Stimulated activated CD4-positive, alpha-beta T cell treated with anti-CD3 and anti-CD28 coated beads, Interleukin-4, amount 100 ng/mL, for 1 hour (primary cell): ENCODE results near the gene DIO1.
A peak's percentile ranks its signal among the peaks of the same experiment; 100 is the strongest.

Source experiments
- DNase-seq: peaks from one replicate; pipeline ENCODE4 v3.0.0-alpha.2; 2020

DIO1 gene

GRCh38 chr1:53943490-53944043, 49.6 kb downstream of the DIO1 start:
- no peak for DNase-seq

- no peak for DNase-seq
Observed at GRCh38 chr1:53944469-53945182, 50.6 kb downstream of the DIO1 start.

GRCh38 chr1:53945183-53945432, 51.1 kb downstream of the DIO1 start:
- DNase-seq: no peak

GRCh38 chr1:53945433-53946251, 51.7 kb downstream of the DIO1 start, which contains the start of gene IFT25:
Gene IFT25, minus strand, starts transcription at chr1:53945699. Its CDS starts 5,617 bp downstream, at chr1:53940082.
- DNase-seq: peak; percentile 99

- peak; percentile 68 for DNase-seq
Observed at GRCh38 chr1:53946252-53947171, 52.5 kb downstream of the DIO1 start, which contains the start of gene LRRC42. Gene LRRC42, plus strand, starts transcription at chr1:53946350. Its CDS starts 5,650 bp downstream, at chr1:53952000.

- DNase-seq: no peak
Observed at GRCh38 chr1:53947172-53947907, 53.4 kb downstream of the DIO1 start.

- DNase-seq: no peak
Observed at GRCh38 chr1:53948291-53948690, 54.3 kb downstream of the DIO1 start.

- DNase-seq: no peak
Observed at GRCh38 chr1:53949023-53949990, 55.3 kb downstream of the DIO1 start.

- no peak for DNase-seq
Observed at GRCh38 chr1:53951697-53952096, 57.7 kb downstream of the DIO1 start.

- DNase-seq: no peak
Observed at GRCh38 chr1:53954128-53954527, 60.1 kb downstream of the DIO1 start.

GRCh38 chr1:53956308-53957168, 62.6 kb downstream of the DIO1 start:
- DNase-seq: no peak

GRCh38 chr1:53957194-53957818, 63.3 kb downstream of the DIO1 start:
- DNase-seq: no peak

- no peak for DNase-seq
Observed at GRCh38 chr1:53959664-53960250, 65.8 kb downstream of the DIO1 start.
